HepG2 (cell line): ENCODE measurements around the gene EPN2. TPM values are rescaled to one million over a fixed set of nuclear protein-coding genes. Genes with fewer than 3 reads are reported as not detected.

ENCODE experiments used
- AHR ChIP-seq: IDR thresholded peaks from 2 replicates; pipeline ENCODE4 v1.6.1; 2018; ENCODE audit warnings: missing genetic modification reagents, missing compliant biosample characterization
- ARHGAP35 ChIP-seq: sonication (generic); formaldehyde crosslinking; IDR thresholded peaks from 2 replicates; pipeline ENCODE4 v1.9.0; 2022; ENCODE audit warnings: mild to moderate bottlenecking, inconsistent platforms, moderate library complexity, missing genetic modification reagents, borderline replicate concordance
- ARID3A ChIP-seq: IDR thresholded peaks from 2 replicates; pipeline ENCODE4 v1.6.1; 2012; ENCODE audit warnings: low read depth, low read length, improper control_type of control experiment
- CENPBD1 ChIP-seq: sonication (generic); formaldehyde crosslinking; IDR thresholded peaks from 2 replicates; pipeline ENCODE4 v1.8.0; 2022; ENCODE audit warnings: missing genetic modification reagents, low read depth, mild to moderate bottlenecking, borderline replicate concordance
- CENPT ChIP-seq: sonication (generic); formaldehyde crosslinking; IDR thresholded peaks from 2 replicates; pipeline ENCODE4 v1.8.0; 2022; ENCODE audit warnings: low read depth, mild to moderate bottlenecking, moderate library complexity, missing genetic modification reagents
- EHMT2 ChIP-seq: fragments of 200-600 bp; sonication (generic); IDR thresholded peaks from 2 replicates; pipeline ENCODE4 v1.7.0; 2017; ENCODE audit warnings: antibody characterized with exemption, low read depth, low read length, borderline replicate concordance
- FOXJ3 ChIP-seq: sonication (generic); formaldehyde crosslinking; IDR thresholded peaks from 2 replicates; pipeline ENCODE4 v1.4.0; 2020; ENCODE audit warnings: missing genetic modification reagents, mild to moderate bottlenecking, borderline replicate concordance
- FOXP1 ChIP-seq, 2 experiments: fragments of 450-650 bp in 1 of 2; IDR thresholded peaks; 2 replicates each; pipeline ENCODE4 v1.6.1; 2017 to 2018; ENCODE audit warnings: antibody characterized with exemption in 1 of 2
- GLI4 ChIP-seq: sonication (generic); formaldehyde crosslinking; IDR thresholded peaks from 2 replicates; pipeline ENCODE4 v1.5.1; 2020; ENCODE audit warnings: missing genetic modification reagents, mild to moderate bottlenecking, moderate library complexity, borderline replicate concordance
- KDM4B ChIP-seq: sonication (generic); formaldehyde crosslinking; IDR thresholded peaks from 2 replicates; pipeline ENCODE4 v1.4.0; 2020; ENCODE audit warnings: missing genetic modification reagents
- LBX2 ChIP-seq: sonication (generic); formaldehyde crosslinking; IDR thresholded peaks from 2 replicates; pipeline ENCODE4 v1.5.0; 2020; ENCODE audit warnings: missing genetic modification reagents, mild to moderate bottlenecking, borderline replicate concordance
- NFATC3 ChIP-seq: sonication (generic); formaldehyde crosslinking; IDR thresholded peaks from 2 replicates; pipeline ENCODE4 v1.5.1; 2020; ENCODE audit warnings: mild to moderate bottlenecking, missing genetic modification reagents
- SIX4 ChIP-seq: sonication (generic); formaldehyde crosslinking; IDR thresholded peaks from 2 replicates; pipeline ENCODE4 v1.4.0; 2020; ENCODE audit warnings: missing genetic modification reagents
- ZNF12 ChIP-seq: sonication (generic); formaldehyde crosslinking; IDR thresholded peaks from 2 replicates; pipeline ENCODE4 v1.5.0; 2020; ENCODE audit warnings: missing genetic modification reagents
- ZNF18 ChIP-seq: sonication (generic); formaldehyde crosslinking; IDR thresholded peaks from 2 replicates; pipeline ENCODE4 v1.8.0; 2022; ENCODE audit warnings: mild to moderate bottlenecking, missing genetic modification reagents; ENCODE audit not compliant: insufficient replicate concordance
- ZNF598 ChIP-seq: sonication (generic); formaldehyde crosslinking; IDR thresholded peaks from 2 replicates; pipeline ENCODE4 v1.5.1; 2020; ENCODE audit warnings: mild to moderate bottlenecking, missing genetic modification reagents, borderline replicate concordance
- ZNF614 ChIP-seq: IDR thresholded peaks from 2 replicates; pipeline ENCODE4 v1.6.1; 2018; ENCODE audit warnings: missing biosample characterization, missing genetic modification reagents, inconsistent platforms, borderline replicate concordance
- ZNF713 ChIP-seq: sonication (generic); formaldehyde crosslinking; IDR thresholded peaks from 2 replicates; pipeline ENCODE4 v1.4.0; 2020; ENCODE audit warnings: mild to moderate bottlenecking, missing genetic modification reagents
- ZNF724P ChIP-seq: sonication (generic); formaldehyde crosslinking; IDR thresholded peaks from 2 replicates; pipeline ENCODE4 v1.8.0; 2022; ENCODE audit warnings: missing genetic modification reagents, borderline replicate concordance
- ZNF777 ChIP-seq: sonication (generic); formaldehyde crosslinking; IDR thresholded peaks from 2 replicates; pipeline ENCODE4 v1.4.0; 2020; ENCODE audit warnings: missing genetic modification reagents
- ZNF788 ChIP-seq: sonication (generic); formaldehyde crosslinking; IDR thresholded peaks from 2 replicates; pipeline ENCODE4 v1.5.0; 2020; ENCODE audit warnings: mild to moderate bottlenecking, missing genetic modification reagents, borderline replicate concordance
- ZXDC ChIP-seq: sonication (generic); formaldehyde crosslinking; IDR thresholded peaks from 2 replicates; pipeline ENCODE4 v1.5.0; 2020; ENCODE audit warnings: mild to moderate bottlenecking, missing genetic modification reagents
- polyA plus RNA-seq, 8 experiments: library from polyadenylated mRNA; depleted of rRNA in 3 of 8; stranded (reverse) in 7 of 8; unstranded in 1 of 8; fragments of >200 nt; fragmentation: Illumina TruSeq in 4 of 8; extraction: Trizol in 4 of 8; gene quantifications; 2 replicates each; pipeline versions ENCODE4 v1.2.1 to v1.2.3, GENCODE V29; 2011 to 2016; ENCODE audit warnings: low read depth in 4 of 8, missing spikeins in 1 of 8, mixed read lengths in 1 of 8; ENCODE audit not compliant: insufficient read depth in 1 of 8
- total RNA-seq, 5 experiments: library from RNA; depleted of rRNA; stranded (reverse); fragments of >200 nt; fragmentation: Illumina TruSeq; extraction: Trizol; gene quantifications; 2 replicates each; pipeline ENCODE4 v1.2.3, GENCODE V29; 2016; ENCODE audit warnings: low read depth in 1 of 5

Gene EPN2
- total and polyA plus RNA-seq, 2 of the 13 experiments (the other 11 are each of a cell fraction or from before 2014, with no cell fraction given) = 7.8 to 19.2 TPM

GRCh38 chr17:19362277-19363113 lies 125.3 kb downstream of the EPN2 start, which contains the start of gene B9D1 (continued):
- TF ChIP-seq AHR (CRISPR knock-in tag) (no peak), ZNF724P (no peak; the same call in 1 of the 2 replicates), FOXJ3 (CRISPR knock-in tag) (no peak), ZNF18 (CRISPR knock-in tag) (no peak), NFATC3 (CRISPR knock-in tag) (no peak), LBX2 (CRISPR knock-in tag) (no peak), ZXDC (peak; percentile 61; the same call in 1 of the 2 replicates), ZNF614 (CRISPR knock-in tag) (peak; percentile 87; the same call in 1 of the 2 replicates), CENPT (no peak; the same call in none of the 2 replicates), CENPBD1 (CRISPR knock-in tag) (no peak), ZNF713 (CRISPR knock-in tag) (no peak), FOXP1 (IDR thresholded peaks at IDR 0.05) (no peak), FOXP1 (CRISPR knock-in tag; IDR thresholded peaks at IDR 0.05) (0 out of 2 replicates have a peak, but pooled peaks have one; percentile 6), KDM4B (CRISPR knock-in tag) (no peak), EHMT2 (no peak), ARID3A (no peak), ZNF788 (peak; percentile 92; the same call in 1 of the 2 replicates), ARHGAP35 (CRISPR knock-in tag) (no peak), GLI4 (CRISPR knock-in tag) (0 out of 2 replicates have a peak, but pooled peaks have one; percentile 6), ZNF598 (CRISPR knock-in tag) (peak; percentile 56; the same call in 1 of the 2 replicates), ZNF777 (CRISPR knock-in tag) (peak; percentile 94), SIX4 (no peak; the same call in 1 of the 2 replicates), ZNF12 (CRISPR knock-in tag) (0 out of 2 replicates have a peak, but pooled peaks have one; percentile 11)
